ENCODE data around the gene HSPA1B. TPM values are rescaled to one million over a fixed set of nuclear protein-coding genes. Genes with fewer than 3 reads are reported as not detected.
"Not testable (repeated sequence)": the region's sequence is repeated elsewhere in the genome, so short reads cannot be mapped to it uniquely, and the experiment has no call there.

Gene HSPA1B
- total RNA-seq, 1 experiment from 2014 or later = 265 TPM

- Histone ChIP-seq H3K4me1 (ENCODE audit: insufficient read depth, low read length) (peaks cover 5% of the 10 kb centered on the region; the same call in 1 of the 2 replicates), H3K79me2 (ENCODE audit: low read length) (0 out of 2 replicates have a peak, but pooled peaks cover 5% of the 10 kb centered on the region), H3K27me3 (ENCODE audit: low read length) (no peaks in the 10 kb centered on the region), H3K9ac (ENCODE audit: low read length) (no peak overlapping the region), H3K4me2 (ENCODE audit: low read length) (no peak overlapping the region), H3K4me3 (ENCODE audit: low read length) (no peak overlapping the region), H3K36me3 (ENCODE audit: low read depth, low read length) (no peaks in the 10 kb centered on the region), H3K9me3 (ENCODE audit: low read length) (no peaks in the 10 kb centered on the region), H3K9me2 (replicated peaks; ENCODE audit: low read length) (no peaks in the 10 kb centered on the region), H3F3A (ENCODE audit: low read length, unreplicated experiment) (no peaks in the 10 kb centered on the region), H2AFZ (ENCODE audit: low read length) (no peak overlapping the region), H4K20me1 (ENCODE audit: low read length) (no peaks in the 10 kb centered on the region), H3K27ac (ENCODE audit: low read length) (no peak overlapping the region)
- CTCF ChIA-PET = interaction anchor here (0.5 to 0.9 kb wide), 2 partner anchors 87 to 113 kb away, joined by 3 to 6 read pairs; no protein-coding TSS in a partner anchor
- TF ChIP-seq EZH2 (IDR thresholded peaks at IDR 0.05; ENCODE audit: low read length, unreplicated experiment) = no peak
- TF ChIP-seq, protein P1, sequence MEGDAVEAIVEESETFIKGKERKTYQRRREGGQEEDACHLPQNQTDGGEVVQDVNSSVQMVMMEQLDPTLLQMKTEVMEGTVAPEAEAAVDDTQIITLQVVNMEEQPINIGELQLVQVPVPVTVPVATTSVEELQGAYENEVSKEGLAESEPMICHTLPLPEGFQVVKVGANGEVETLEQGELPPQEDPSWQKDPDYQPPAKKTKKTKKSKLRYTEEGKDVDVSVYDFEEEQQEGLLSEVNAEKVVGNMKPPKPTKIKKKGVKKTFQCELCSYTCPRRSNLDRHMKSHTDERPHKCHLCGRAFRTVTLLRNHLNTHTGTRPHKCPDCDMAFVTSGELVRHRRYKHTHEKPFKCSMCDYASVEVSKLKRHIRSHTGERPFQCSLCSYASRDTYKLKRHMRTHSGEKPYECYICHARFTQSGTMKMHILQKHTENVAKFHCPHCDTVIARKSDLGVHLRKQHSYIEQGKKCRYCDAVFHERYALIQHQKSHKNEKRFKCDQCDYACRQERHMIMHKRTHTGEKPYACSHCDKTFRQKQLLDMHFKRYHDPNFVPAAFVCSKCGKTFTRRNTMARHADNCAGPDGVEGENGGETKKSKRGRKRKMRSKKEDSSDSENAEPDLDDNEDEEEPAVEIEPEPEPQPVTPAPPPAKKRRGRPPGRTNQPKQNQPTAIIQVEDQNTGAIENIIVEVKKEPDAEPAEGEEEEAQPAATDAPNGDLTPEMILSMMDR (conservative IDR thresholded peaks at IDR 0.05; ENCODE audit: low read depth, low read length) = no peak
- no peak for TF ChIP-seq EZH2phosphoT487 (IDR thresholded peaks at IDR 0.05; ENCODE audit: borderline replicate concordance, low read length)
- POLR2A ChIA-PET (ENCODE audit: unreplicated experiment) = no interaction called here
- intact Hi-C loops (cut with micrococcal nuclease) = loop anchor here (10.0 kb wide), 1 partner anchor 181 kb away; the partner anchor contains the start of gene LY6G5C
- no TSS peak for BruUV-seq (replicated peaks)
- no peak for ATAC-seq
- no peak for DNase-seq
These were observed 37.9 kb downstream of the HSPA1B start for GRCh38 chr6:31865205-31866118.

- H3K27me3 ChIP-seq (ENCODE audit: low read length); H3K4me3 ChIP-seq (ENCODE audit: low read length); H3K9me3 ChIP-seq (ENCODE audit: low read length); H3K9ac ChIP-seq (ENCODE audit: low read length); BruUV-seq (replicated peaks); H3K4me1 ChIP-seq (ENCODE audit: insufficient read depth, low read length); H3K4me2 ChIP-seq (ENCODE audit: low read length); H3K9me2 ChIP-seq (replicated peaks; ENCODE audit: low read length); H3K36me3 ChIP-seq (ENCODE audit: low read depth, low read length); H3K79me2 ChIP-seq (ENCODE audit: low read length); DNase-seq; POLR2A ChIA-PET (ENCODE audit: unreplicated experiment); H3K27ac ChIP-seq (ENCODE audit: low read length); H2AFZ ChIP-seq (ENCODE audit: low read length); H4K20me1 ChIP-seq (ENCODE audit: low read length); H3F3A ChIP-seq (ENCODE audit: low read length, unreplicated experiment); ATAC-seq: not testable (repeated sequence)
- CTCF ChIA-PET = interaction anchor here (0.6 to 1.0 kb wide), 2 partner anchors 84 to 99 kb away, joined by 3 read pairs; no protein-coding TSS in a partner anchor
- intact Hi-C loops (cut with micrococcal nuclease) = loop anchor here (10.0 kb wide), 1 partner anchor 184 kb away; the partner anchor contains the start of gene LY6G5C
These were observed 41.1 kb downstream of the HSPA1B start for GRCh38 chr6:31868658-31868971.

DNA sequence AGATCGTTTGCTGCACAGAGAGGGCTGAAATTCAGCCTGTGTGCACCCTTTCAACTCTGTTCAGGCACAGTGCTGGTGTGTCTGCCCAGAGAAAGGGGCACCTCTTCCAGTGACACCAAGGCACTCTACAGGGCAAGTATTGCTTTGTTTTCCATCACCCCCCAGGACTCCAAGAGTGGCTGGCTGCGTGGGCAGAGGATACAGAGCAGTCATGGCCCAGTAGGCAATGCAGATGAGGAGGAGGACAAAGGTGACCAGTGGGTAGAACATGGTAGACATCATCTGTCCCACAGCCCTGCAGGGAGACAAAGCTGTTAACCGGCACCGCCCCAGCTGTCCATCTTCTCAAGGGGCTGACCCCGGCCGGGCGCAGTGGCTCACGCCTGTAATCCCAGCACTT is 41.8 kb downstream of the HSPA1B start:
- H3K9ac ChIP-seq (ENCODE audit: low read length) = no peak overlapping the region
- no peaks in the 10 kb centered on the region for H3K79me2 ChIP-seq (ENCODE audit: low read length)
- no peaks in the 10 kb centered on the region for H3K9me2 ChIP-seq (replicated peaks; ENCODE audit: low read length)
- no peaks in the 10 kb centered on the region for H3F3A ChIP-seq (ENCODE audit: low read length, unreplicated experiment)
- no peak for ATAC-seq
- TF ChIP-seq, protein P1 (conservative IDR thresholded peaks at IDR 0.05; ENCODE audit: low read depth, low read length) = no peak
- TF ChIP-seq EZH2phosphoT487 (IDR thresholded peaks at IDR 0.05; ENCODE audit: borderline replicate concordance, low read length) (no peak), EZH2 (IDR thresholded peaks at IDR 0.05; ENCODE audit: low read length, unreplicated experiment) (no peak)
- no peak for DNase-seq
- no peaks in the 10 kb centered on the region for H4K20me1 ChIP-seq (ENCODE audit: low read length)
- BruUV-seq (replicated peaks) = no TSS peak
- H3K9me3 ChIP-seq (ENCODE audit: low read length) = no peaks in the 10 kb centered on the region
- POLR2A ChIA-PET (ENCODE audit: unreplicated experiment) = no interaction called here
- H3K4me1 ChIP-seq (ENCODE audit: insufficient read depth, low read length) = peaks cover 4% of the 10 kb centered on the region; the same call in 1 of the 2 replicates
- no peak overlapping the region for H3K4me3 ChIP-seq (ENCODE audit: low read length)
- H3K27me3 ChIP-seq (ENCODE audit: low read length) = no peaks in the 10 kb centered on the region
- H3K27ac ChIP-seq (ENCODE audit: low read length) = no peak overlapping the region
- H3K36me3 ChIP-seq (ENCODE audit: low read depth, low read length) = no peaks in the 10 kb centered on the region
- intact Hi-C loops (cut with micrococcal nuclease) = loop anchor here (10.0 kb wide), 1 partner anchor 185 kb away; the partner anchor contains the start of gene LY6G5C
- CTCF ChIA-PET = no interaction called here
- H3K4me2 ChIP-seq (ENCODE audit: low read length) = no peak overlapping the region
- no peak overlapping the region for H2AFZ ChIP-seq (ENCODE audit: low read length)

Measured in PC-3 (cell line).